ACHN (cell line): ENCODE measurements around the gene VWA8.
"Not testable (repeated sequence)": the region's sequence is repeated elsewhere in the genome, so short reads cannot be mapped to it uniquely, and the experiment has no call there.

Experiments used
- DNase-seq: peaks from one replicate; pipeline ENCODE4 v3.0.0-alpha.2; 2015
- in situ Hi-C: cut with HindIII; loops from 2 replicates; pipeline ENCODE4 v1.10.0; 2017; ENCODE audit warnings: low sequenced_read_pairs, low pct_ligation_motif_present, low pct_unique_long_range_greater_than_20kb

VWA8 gene

DNA sequence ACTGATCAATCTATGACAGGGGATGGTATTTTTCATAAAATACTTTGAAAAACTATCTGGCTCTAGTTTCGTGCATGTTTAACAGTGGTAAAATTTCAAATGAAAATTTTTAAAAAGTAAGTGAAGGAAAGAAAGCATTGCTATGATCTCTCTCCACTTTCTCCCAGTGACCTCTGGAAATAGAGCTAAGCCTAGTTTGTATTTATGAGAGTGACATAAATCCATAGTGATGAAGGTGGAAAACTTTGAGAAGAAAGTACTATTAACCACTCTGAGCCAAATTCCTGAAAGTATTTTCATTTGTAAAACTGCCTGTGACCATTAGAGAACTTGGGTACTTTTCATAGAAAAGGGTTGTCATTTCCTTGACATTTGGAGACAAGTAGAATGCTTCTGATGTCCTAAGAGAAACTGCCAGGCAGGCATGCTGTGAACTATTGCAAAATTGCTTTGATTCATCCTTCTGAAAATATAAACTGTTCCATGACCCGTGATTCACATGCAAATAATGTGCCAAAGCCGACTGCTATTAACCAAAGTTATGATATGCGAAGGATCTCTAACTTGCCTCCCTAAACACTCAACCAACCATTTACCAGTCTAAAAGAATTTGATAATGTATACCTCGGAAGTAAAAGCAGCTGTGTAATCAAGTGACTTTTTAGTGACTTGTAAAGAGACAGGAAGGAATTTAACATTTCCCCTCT is 133.2 kb downstream of the VWA8 start:
- in situ Hi-C loops: no loop called here
- DNase-seq: peak; percentile 67

DNA sequence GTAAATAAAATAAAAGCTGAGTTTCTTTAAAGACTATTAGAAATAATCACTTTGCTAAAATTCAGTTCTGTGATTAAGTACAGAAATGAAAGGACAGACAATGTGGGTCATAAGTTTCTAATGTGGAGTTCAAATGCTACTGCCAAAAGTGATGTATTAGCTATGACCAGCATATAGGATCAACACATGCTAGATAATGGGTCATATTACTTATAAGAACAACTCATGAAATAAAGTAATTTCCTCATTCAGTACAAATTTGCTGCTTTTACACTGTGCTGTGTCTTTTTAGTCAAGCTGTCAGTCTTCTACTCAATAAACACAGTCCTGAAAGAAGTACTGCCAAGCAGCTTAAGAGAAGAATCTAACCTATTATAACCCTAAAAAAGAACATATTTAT is 135.2 kb downstream of the VWA8 start:
- DNase-seq: no peak
- in situ Hi-C loops: no loop called here

DNA sequence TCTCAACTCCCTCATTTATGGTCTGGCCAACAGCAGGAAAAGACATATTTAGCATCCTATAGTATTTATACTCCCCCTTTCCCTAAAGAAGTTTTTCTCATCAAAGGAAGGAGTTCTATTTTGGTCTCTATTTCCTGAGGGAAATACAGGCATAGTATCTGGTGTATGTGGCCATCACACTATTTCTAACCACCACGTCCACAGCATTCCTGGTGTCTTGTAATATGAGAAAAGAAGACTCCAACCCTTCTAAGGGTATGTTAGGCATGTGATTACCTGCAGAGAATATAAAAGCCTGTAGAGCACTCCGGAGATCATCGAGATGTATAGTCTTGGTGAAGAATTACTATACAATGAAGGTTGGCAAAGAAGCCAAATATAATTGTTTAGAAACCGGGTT is 137.4 kb downstream of the VWA8 start:
- in situ Hi-C loops: no loop called here
- no peak for DNase-seq

DNA sequence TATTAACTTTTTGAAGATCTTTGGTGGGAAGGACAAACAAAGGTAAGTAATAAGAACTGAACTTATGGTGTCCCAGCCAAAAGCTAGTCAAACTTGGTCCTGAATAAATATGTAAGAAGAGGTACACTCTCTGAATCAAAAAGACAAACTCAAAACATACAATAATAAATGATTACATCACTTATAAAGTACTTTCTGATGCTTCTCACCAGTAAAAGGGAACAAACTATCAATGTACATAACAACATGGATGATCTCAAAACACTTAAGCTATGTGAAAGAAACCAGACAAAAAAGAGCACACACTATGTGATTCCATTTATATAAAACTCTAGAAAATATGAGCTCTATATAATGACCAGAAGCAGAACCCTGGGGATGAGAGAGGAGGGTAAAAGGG is 138.3 kb downstream of the VWA8 start:
- in situ Hi-C loops: no loop called here
- DNase-seq: no peak

DNA sequence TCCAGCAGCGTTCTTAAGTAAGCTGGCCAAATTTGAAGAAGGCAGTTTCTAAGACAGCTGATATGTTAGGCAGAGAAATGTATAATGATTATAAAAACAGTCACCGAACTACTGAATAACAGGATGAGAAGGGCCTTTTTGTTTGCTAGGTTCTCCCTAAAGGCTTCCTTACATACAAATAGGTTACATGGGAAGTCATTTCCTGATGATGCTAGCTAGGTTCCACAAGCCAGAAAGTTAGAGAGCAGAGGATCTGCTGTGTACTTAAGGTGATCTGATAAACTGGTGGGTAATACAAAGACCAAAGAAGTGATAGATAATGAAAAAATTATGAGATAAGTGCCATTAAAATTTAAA is 139.7 kb downstream of the VWA8 start:
- DNase-seq: no peak
- in situ Hi-C loops: no loop called here

DNA sequence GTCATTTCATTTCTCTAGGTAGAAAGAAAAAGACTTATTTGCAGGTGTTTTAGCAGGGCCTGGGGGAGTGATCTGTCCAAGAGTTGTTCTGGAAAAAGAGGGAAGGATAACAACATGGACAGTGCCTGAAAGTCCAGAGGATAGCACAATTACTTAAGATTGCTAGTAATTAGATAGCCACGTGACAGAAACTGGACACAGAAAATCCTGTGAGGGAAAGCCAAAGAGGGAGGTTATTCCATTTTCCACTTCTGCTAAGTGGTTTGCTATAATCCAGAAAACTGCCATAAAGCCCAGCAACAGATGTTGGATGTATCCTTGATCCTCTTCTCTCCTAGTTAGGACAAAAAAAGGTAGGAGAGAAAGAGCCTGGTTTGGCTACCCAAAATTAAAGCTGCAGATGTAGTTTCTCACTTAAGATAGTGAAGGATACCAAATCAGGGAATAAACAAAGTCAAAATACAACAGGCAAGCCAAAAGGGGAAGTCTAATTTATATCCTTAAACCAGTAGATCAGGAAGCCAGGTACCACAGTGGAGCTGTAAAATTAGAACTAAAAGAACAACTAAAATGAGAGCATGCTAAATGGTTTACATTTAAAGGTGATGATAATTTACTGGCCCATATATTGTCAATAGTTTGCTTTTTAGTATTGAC is 140.2 kb downstream of the VWA8 start:
- in situ Hi-C loops: no loop called here
- DNase-seq: no peak

DNA sequence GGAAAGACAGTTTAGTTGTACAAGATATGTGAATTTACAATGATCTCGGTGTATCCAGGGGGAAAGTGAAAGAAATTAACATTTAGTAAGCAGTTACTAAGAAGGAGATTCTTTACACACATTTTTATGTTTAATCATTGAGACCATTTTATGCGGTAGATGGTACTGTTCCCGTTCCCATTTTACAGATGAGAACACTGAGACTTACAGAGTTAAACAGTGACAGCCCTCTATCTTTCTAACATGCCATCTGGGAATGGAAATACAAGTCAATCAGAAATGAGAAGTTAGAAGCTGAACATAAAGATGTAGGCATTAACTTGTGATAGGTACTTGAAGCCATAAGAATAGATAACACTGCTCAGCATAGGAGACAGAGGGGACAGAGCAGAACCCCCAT is 144.9 kb downstream of the VWA8 start:
- in situ Hi-C loops: no loop called here
- DNase-seq: no peak

DNA sequence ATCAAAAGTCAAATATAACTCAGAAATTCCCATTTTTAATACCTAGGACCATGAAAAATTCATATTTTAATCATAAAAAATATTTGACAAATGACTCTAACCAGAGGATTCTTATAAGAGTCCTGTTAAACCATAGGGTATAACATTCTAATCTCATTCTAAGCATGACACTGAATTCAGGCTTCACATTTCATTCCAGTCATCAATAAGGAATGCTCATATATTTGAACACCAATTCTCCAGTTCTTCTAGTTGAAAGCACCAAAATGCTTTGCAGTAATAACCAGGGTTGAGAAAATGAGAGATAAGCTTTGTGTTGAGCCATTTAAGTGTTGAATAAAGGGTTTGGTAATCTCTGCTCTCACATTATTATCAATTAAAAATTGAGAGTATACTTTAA is 147.5 kb downstream of the VWA8 start:
- in situ Hi-C loops: no loop called here
- DNase-seq: no peak

DNA sequence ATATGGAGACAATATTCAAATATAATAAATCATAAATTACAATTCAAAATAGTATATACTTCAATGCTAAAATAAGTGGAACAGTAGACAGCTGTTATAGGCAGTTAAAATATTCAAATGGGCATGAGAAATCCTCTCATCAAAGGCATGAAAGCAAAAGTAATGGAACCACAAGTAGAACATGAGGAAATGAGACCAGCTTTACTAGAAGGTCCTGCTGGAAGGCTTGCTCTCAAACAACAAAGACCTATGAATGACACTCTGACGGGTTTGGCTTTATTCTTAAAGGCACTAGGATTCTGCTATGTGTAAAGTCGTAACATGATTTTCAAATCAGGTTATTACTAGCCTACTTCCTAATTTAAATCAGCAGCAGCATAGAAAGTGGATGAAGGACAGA is 148.1 kb downstream of the VWA8 start:
- DNase-seq: no peak
- in situ Hi-C loops: no loop called here

DNA sequence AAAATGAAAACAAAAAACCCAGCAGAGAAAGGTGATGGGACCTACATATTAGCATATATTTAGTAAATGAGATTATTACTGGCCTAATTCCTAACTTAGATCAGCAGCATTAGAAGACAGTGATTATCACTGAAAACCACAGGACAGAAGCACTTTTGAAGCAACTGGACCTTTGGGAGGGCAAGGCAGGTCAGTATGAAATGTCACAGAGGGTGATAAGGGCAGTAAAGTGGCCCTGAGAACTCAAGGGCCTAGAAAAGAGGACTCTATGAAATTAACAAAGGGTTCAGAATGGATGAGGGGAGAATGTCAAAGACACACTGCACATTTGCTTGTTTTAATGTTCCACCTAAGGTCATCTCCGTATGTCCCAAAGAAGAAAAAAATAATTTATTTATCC is 148.7 kb downstream of the VWA8 start:
- in situ Hi-C loops: no loop called here
- DNase-seq: no peak

DNA sequence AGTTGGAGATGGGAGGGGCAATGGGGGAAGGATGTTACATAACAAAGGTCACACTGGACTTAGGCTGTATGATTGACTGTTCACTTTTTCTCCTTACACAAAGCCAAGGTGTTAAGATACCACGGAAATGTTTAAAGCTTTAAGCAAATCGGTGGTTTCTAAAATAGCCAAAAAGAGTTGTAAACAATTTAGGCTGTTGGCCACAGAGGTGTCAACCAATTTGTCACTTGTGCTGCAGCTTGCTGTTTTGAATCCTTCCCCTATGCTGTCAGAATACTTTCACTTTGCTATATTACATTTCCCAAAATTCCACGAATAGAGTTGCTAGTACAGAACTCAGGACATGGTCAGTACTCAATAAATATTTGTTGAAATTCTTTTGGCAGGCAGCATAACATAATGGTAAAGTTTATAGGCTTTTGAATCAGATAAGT is 149.3 kb downstream of the VWA8 start:
- no peak for DNase-seq
- in situ Hi-C loops: no loop called here

DNA sequence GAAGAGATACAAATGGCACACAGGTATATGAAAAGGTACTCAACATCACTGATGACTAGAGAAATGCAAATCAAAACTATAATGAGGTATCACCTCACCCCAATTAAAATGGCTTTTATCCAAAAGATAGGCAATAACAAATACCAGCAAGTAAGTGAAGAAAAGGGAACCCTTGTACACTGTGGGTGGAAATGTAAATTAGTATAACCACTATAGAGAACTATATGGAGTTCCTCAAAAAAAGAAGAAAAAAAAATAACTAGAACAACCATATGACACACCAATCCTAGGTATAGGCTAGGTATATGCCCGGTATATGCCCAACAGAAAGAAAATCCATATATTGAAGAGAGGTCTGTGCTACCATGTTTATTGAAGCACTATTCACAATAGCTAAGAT is 150.9 kb downstream of the VWA8 start:
- DNase-seq: no peak
- in situ Hi-C loops: no loop called here

DNA sequence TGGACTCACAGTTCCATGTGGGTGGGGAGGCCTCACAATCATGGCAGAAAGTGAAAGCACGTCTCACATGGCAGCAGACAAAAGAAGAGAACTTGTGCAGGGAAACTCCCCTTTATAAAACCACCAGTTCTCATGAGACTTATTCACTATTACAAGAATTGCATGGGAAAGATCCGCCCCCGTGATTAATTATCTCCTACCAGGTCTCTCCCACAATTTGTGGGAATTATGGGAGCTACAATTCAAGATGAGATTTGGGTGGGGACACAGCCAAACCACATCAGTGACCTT is 157.5 kb downstream of the VWA8 start:
- in situ Hi-C loops: not testable (repeated sequence)

DNA sequence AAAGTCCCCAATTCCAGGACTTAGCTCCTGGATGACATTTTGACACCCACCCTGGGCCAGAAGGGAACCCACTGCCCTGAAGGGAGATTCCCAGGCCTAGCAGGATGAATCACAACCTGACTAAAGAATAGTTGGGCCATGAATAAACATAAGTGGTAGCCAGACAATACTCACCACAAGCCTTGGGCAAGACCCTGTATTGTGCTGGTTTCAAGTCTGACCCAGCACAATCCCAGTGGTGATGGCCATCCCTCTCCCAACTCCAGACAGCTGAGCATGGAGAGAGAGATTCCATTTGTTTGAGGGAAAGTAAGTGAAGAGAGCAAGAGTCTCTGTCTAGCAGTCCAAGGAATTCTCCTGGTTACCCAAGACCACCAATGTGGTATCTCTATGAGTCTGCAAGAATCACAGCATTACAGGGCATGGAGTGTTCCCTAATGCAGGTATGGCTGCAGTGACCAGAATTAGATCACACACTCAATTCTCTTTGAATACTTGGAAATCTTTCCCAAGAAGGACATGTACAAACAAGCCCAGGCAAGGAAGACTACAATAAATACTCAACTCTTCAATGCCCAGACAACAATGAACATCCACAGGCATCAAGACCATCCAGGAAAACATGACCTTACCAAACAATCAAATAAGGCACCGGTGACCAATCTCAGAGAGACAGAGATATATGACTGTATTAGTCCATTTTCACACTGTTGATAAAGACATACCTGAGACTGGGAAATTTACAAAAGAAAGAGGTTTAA is 158.0 kb downstream of the VWA8 start:
- in situ Hi-C loops: no loop called here
- no peak for DNase-seq

More for the DNA sequence above, 157.5 kb downstream of the VWA8 start:
- not testable (repeated sequence) for DNase-seq

DNA sequence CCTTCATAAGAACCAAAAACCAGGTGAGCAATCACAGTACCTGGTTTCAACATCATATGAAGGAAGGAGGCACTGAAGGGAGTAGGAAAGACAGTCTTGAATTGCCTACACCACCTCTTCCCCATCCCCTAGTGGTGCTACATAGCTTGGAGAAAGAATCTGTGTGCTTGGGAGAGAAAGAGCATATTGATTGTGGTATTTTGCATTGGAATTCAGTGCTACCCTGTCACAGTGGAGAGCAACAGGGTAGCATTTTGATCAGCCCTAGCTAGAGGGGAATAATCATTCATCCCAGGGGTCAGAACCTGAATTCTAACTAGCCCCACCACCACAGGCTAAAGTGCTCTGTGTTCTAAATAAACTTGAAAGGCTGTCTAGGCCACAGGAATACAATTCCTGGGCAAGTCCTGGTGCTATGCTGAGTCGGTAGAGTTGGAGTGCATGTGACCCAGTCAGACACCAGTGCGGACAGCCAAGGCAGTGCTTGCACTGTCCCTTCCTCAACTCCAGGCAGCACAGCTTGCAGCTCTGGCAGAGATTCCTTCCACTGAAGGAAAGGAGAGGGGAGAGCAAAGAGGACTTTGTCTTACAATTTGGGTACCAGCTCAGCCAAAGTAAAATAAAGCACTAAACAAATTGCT is 158.7 kb downstream of the VWA8 start:
- DNase-seq: no peak
- in situ Hi-C loops: no loop called here

DNA sequence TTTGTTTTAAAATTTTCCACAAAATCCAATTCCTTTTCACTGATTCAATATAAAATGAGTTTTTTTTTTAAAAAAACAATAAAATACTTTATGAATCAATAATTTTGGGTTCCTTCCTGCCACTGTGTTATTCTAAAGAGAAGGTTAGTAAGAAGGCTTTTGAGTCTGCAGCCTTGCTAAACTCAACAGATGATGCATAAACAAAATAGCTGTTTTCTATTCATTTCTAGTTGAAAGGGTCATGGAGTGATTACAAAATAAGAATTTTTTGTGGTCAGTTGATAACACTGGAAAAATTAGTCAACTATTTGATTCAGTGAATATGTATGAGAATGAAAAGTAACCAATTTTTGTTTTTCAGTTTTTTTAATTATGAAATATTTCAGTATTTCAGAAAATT is 169.9 kb downstream of the VWA8 start:
- DNase-seq: no peak
- in situ Hi-C loops: no loop called here

DNA sequence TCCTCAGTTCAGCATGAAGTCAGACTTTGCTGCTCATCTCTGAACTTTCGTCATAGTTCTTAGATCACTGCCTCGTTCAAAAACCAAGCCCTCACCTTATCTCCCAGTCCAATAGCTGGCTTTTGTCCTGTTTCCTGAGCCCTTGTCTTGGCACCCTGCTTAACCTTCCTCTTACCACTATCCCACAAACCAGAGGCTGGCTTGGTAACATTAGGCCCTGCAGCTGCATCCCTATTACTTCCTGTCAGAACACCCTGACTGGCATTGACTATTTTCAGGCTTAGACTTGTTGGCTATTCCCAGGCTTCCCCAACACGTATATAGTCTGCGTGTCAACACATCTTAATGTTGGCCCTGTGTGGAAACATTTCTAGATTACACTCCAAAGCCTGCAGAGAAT is 172.4 kb downstream of the VWA8 start:
- in situ Hi-C loops: no loop called here

DNA sequence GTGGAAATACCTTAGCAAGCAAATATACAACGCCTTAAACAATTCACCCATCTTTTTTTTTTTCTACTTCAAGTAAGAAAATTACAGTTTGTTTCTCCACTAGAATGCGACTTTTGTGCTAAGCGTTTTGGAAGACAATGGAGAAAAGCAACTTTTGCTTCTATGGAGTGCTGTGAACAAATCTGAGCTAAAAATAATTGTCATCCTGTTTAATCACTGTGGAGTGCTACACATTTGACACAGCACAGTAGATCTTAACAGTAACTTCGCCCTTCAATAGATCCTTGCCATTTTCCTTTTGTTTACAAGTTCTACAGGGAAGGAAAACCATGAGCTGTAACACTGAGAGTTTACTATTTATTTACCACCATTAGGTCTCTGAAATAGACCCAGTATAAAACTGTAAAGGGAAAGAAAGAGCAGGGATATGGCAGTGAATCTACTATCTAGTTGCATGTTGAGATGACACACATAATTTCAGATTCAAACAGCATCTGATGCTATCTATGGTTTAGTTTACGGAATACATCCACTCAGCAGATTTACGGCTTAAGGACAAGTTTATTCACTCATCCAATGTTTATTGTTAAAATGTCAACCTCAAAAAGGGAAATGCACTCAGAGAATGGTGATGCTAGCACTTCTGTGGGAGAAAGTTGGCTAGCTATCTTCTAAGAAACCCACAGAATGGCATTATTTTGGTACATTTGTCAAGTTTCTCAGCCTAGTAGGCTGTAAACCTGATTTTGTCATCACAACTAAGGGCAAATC is 175.3 kb downstream of the VWA8 start:
- DNase-seq: no peak
- in situ Hi-C loops: no loop called here

More for the DNA sequence above, 172.4 kb downstream of the VWA8 start:
- no peak for DNase-seq

DNA sequence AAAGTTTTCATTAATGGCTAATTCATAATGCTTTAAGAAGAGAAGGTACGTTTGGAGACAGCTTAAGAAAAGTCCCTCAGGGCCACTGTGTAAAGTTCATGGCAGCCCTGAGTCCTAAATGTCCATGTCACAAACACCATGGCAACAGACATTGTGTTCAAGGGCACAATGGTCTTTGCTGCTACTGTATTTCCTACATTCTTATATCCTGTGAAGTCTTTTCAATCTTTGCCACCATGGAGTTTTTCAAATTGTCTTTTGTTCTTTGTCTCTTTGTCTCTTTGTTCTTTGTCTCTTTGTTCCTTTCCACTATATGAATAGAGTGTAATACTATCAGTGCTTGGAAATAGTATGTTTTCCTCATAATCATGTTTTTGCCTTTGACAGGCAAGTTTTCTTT is 178.8 kb downstream of the VWA8 start:
- no peak for DNase-seq
- in situ Hi-C loops: no loop called here
